Effector memory CD4-positive, alpha-beta T cell (primary cell): ENCODE data around the gene PTPRT.

Experiments used
- DNase-seq, 3 donors: peaks; one replicate each; pipeline ENCODE4 v3.0.0-alpha.2; 2020
- H3K27ac ChIP-seq: 2 replicates; pipeline ENCODE4 v1.7.0; 2013; ENCODE audit warnings: mild to moderate bottlenecking, low read length, moderate library complexity; ENCODE audit not compliant: insufficient read depth, poor library complexity, severe bottlenecking
- H3K27me3 ChIP-seq: replicated peaks from 2 replicates; pipeline ENCODE4 v1.7.0; 2013; ENCODE audit warnings: mild to moderate bottlenecking, low read length; ENCODE audit not compliant: insufficient read depth, control insufficient read depth, poor library complexity, severe bottlenecking
- H3K36me3 ChIP-seq: 2 replicates; pipeline ENCODE4 v1.7.0; 2013; ENCODE audit warnings: mild to moderate bottlenecking, low read length, moderate library complexity; ENCODE audit not compliant: control insufficient read depth, insufficient read depth
- H3K4me1 ChIP-seq: 2 replicates; pipeline ENCODE4 v1.7.0; 2013; ENCODE audit warnings: low read length, mild to moderate bottlenecking; ENCODE audit not compliant: control insufficient read depth, insufficient read depth, poor library complexity, severe bottlenecking
- H3K4me3 ChIP-seq: 2 replicates; pipeline ENCODE4 v1.7.0; 2013; ENCODE audit warnings: low read length, low read depth, mild to moderate bottlenecking; ENCODE audit not compliant: insufficient read depth, poor library complexity, severe bottlenecking
- H3K9me3 ChIP-seq: 2 replicates; pipeline ENCODE4 v1.7.0; 2013; ENCODE audit warnings: mild to moderate bottlenecking, low read length, moderate library complexity; ENCODE audit not compliant: control insufficient read depth

PTPRT gene

DNA sequence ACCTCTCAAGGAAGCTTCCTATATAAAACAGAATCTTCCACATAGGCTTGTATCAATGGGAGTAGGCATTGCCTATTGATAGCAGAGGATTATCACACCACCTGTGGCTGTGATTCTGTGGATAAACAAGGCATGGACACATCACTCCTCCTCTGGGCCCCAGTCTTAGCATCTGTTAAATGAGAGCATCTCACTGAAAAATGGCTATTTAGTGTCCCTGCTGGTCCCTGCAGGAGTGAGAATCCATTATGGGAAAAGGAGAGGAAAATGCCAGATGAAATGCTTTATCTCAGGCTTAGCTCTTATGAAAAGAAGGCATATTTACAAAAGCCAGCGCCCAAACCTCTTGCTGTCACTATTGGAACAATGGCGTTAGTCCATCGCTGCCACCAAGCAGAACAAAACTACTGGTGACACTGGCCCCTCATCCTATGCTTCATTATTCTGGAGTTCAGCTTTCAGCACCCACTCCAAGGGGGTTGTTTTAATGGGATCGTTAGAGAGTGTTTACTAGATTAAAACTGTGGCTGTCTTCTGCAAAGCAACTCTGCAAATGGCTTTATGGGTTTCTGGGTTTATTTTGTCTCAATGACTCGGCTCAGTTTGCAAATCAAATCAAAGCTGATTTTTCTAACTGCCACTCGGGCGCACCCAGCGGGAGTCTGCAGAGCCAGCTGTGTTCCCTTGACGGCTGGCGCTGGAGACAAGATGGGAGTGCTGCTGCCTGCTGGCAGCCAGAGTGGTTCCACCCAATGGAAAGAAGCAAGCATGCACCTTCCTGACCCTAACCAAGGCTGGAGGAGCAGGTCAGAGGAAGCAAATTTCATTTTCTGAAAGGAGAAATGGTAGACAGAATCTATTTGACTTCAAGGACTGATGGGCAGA lies 912.7 kb downstream of the PTPRT start:
- DNase-seq, result no peak
- Histone ChIP-seq H3K4me3 (no peak overlapping the region), H3K27ac (no peak overlapping the region), H3K27me3 (no peaks in the 10 kb centered on the region), H3K9me3 (no peaks in the 10 kb centered on the region), H3K36me3 (no peaks in the 10 kb centered on the region), H3K4me1 (no peaks in the 10 kb centered on the region)

DNA sequence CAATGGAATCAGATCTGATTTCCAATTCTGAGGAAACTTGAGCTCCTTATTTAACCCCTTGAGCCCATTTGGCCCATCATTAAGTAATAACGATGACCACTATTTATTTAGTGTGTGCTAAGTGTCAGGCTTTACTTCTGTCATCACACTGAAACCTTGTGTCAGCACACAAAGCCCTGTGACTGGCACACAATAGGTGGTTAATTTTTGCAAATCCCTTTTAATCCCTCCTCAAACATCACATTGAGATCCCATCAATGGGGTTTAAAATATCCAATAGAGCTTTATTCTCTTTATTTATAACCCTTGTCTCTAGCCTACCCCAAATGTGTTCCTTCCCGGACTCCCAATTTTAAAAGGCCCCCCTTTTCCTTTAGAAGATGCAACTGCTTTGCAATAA lies 914.7 kb downstream of the PTPRT start:
- Histone ChIP-seq H3K4me3 (no peak overlapping the region), H3K4me1 (no peaks in the 10 kb centered on the region), H3K36me3 (no peaks in the 10 kb centered on the region), H3K27me3 (no peaks in the 10 kb centered on the region), H3K27ac (no peak overlapping the region), H3K9me3 (no peaks in the 10 kb centered on the region)
- DNase-seq, result no peak

DNA sequence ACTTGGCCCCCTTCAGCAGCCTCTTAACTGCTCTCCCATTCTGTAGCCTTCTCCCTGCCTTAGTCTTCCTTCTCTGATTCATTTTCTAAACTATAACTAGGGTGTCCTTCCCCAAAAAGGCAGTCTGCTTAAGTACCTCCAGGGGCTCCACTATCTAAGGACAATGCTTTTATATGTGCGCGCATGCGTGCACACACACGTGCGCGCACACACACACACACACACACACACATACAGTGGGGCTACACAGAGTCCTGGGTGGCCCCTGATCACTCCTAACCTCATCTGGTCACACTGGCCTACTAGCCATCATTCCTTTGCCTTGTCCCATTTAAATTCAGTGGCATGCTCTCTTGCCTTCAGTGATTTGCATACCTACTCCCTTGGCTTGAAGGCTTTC lies 917.2 kb downstream of the PTPRT start:
- no peak for DNase-seq
- Histone ChIP-seq H3K4me3 (no peak overlapping the region), H3K36me3 (no peaks in the 10 kb centered on the region), H3K27me3 (no peaks in the 10 kb centered on the region), H3K9me3 (no peaks in the 10 kb centered on the region), H3K27ac (no peak overlapping the region), H3K4me1 (no peaks in the 10 kb centered on the region)

DNA sequence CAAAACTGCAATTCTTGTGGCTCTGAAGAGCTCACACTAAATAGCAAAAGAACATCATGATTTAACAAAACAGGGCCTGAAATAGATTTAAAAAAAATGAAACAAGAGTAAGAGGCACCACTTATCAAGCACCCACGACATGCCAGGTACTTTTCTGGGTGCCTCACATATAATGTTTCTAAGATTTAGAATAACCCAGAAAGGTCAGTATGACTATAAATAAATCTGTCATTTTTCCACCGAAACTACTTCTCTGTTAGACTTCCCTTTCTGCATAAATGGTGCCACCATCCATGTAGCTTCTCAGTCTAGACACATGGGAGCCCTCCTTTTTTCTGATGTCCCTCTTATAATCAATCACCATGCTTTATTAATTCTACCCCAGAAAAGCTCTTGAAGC lies 919.2 kb downstream of the PTPRT start:
- Histone ChIP-seq H3K4me1 (no peaks in the 10 kb centered on the region), H3K4me3 (no peak overlapping the region), H3K9me3 (no peaks in the 10 kb centered on the region), H3K36me3 (no peaks in the 10 kb centered on the region), H3K27ac (no peak overlapping the region), H3K27me3 (no peaks in the 10 kb centered on the region)
- DNase-seq, result no peak

DNA sequence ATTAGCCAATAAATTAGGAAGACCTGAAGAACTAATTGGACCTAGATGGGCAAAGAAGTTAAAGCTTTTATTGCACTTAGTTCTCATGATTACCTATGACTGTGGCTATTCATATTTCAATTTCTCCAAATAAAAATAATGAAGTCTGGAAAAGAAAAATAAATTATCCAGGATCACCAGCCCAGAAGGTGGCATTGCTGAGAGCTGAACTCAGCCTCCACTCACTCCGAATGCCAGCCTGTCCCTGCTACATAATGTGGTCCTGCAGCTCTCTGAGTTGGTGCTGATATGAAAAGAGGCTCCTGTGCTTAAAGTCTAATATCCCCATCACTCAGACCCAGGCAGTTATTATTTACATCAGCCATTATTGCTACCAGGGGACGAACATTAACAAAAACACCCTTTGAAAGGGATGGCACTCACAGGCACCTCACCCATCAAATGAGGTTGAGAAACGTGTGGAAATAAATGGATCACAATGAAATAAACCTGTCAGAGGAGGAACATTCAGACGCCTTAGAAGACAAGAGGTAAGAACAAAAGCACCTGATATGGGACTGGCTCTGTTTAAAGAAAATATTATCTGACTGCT lies 921.8 kb downstream of the PTPRT start:
- Histone ChIP-seq H3K9me3 (no peaks in the 10 kb centered on the region), H3K27ac (no peak overlapping the region), H3K36me3 (no peaks in the 10 kb centered on the region), H3K27me3 (no peaks in the 10 kb centered on the region), H3K4me1 (no peaks in the 10 kb centered on the region), H3K4me3 (no peak overlapping the region)
- DNase-seq, result no peak

DNA sequence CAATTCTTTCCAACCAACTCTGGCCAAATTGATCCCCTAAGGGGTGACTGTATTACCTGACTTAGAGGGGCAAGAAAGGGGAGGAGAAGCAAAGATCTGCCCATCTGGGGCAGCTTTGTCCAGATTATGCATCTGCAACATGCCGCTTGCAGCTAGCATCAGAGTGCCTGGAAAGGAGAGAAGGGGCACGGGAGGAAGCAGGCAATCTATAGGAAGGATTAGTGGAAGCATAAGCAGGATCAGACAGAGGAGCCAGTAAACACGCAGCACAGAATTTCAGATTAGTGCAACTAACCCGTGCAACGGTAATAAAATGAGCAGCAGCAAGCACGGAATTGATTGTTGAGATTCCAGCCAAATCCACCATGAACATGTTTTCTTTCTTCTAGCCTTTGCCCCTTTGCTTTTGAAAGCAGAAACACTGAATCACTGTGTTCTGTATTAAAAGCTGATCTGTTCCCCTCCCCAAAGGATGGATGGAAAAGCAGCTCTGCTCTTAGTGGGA lies 927.9 kb downstream of the PTPRT start:
- no peak for DNase-seq
- Histone ChIP-seq H3K4me1 (no peaks in the 10 kb centered on the region), H3K27ac (no peak overlapping the region), H3K9me3 (no peaks in the 10 kb centered on the region), H3K36me3 (no peaks in the 10 kb centered on the region), H3K27me3 (no peaks in the 10 kb centered on the region), H3K4me3 (no peak overlapping the region)

DNA sequence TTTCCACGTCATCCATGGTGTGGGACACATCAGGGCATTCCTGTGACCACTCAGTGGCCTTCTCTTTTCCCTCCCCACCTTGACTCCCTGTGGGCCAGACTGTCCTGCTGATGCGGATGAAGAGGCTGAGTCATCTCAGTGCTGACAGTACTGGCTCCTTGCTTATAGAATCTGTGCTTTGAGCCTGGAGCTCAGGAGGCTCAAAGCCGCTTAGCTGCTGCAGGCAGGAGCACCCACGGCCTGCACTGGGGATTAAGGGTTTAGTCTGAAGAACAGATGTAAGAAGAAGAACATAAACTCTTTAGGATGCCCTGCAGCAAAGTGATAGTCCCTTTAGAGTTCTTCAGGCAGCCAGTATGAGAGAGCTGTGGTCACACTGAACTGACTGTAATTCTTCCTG lies 929.5 kb downstream of the PTPRT start:
- Histone ChIP-seq H3K9me3 (no peaks in the 10 kb centered on the region), H3K27me3 (no peaks in the 10 kb centered on the region), H3K36me3 (no peaks in the 10 kb centered on the region), H3K4me1 (no peaks in the 10 kb centered on the region), H3K27ac (no peak overlapping the region), H3K4me3 (no peak overlapping the region)
- no peak for DNase-seq

DNA sequence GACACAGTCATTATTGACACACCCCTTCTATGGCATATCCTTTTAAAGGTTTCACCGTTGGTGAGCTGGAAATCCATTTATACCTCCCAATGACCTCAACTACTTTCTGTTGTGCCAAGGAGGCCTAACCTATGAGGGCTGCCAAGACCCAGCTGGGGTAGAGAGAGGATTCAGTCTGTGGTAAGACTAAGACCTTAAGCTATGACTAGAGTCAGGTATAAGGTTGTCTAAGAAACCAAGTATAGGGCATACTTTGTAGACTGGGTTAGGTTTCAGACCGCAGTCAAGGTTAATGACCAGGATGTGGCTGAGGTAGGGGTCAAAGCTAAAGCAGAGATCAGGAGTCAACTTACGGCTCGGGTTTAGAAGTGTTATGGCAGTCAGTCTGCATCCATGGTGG lies 930.3 kb downstream of the PTPRT start:
- no peaks in the 10 kb centered on the region for H3K36me3 ChIP-seq
- no peaks in the 10 kb centered on the region for H3K27me3 ChIP-seq
- H3K4me3 ChIP-seq, result no peak overlapping the region
- DNase-seq, result no peak
- H3K27ac ChIP-seq, result no peak overlapping the region
- H3K9me3 ChIP-seq, result no peaks in the 10 kb centered on the region
- H3K4me1 ChIP-seq, result no peaks in the 10 kb centered on the region

DNA sequence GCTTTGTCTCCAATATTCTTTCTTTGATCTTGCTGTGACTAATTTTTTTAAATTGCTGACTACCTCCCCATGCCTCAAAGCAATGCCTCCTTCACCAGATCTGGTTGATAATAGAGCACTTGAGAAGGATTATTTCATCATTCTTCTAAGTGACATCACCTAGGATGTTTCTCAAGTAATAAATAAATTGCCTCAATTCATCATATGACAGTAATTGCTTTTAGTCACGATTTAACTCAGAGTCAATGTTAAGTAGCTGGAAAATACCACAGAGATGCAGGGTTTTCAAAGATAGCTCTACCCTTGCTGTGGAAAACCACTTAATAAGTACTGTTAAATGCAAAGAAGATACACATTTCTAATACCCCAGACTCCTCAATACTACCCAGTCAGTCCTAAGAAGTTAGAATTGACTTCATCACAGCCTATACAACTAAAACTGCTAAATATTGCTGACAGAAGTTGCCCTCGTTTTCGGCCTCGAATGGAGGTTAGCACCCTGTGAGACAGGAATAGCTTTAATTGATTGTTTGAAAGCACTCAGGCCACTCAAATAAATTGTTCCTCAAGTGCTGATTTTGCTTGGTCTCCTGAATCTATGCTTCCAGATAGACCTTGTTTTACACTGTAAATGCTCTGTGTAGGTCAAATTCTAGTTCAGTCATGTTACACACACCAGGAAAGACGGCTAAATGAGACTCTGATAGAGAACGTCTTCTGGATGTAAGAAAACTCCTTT lies 931.0 kb downstream of the PTPRT start:
- Histone ChIP-seq H3K27me3 (no peaks in the 10 kb centered on the region), H3K27ac (no peak overlapping the region), H3K36me3 (no peaks in the 10 kb centered on the region), H3K4me1 (no peaks in the 10 kb centered on the region), H3K4me3 (no peak overlapping the region), H3K9me3 (no peaks in the 10 kb centered on the region)
- no peak for DNase-seq

DNA sequence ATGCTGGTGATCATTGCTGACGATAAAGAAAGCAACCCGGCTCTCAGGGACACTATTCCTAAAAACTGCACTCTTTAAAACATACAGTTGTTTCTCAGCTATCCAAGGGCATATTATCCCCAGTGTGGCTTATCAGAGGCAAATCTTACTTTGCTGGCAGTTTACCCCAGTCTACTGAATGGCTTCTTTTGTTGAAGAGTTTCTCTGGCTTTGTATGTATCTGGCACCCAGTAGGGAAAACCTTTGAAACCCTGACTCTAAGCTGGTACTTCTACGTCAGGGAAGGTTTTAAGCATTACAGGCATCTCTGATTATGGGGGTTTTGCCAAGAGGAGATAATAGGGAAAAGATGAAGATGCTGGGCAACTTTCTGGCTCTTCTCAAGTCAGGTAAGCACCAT lies 933.9 kb downstream of the PTPRT start:
- no peak for DNase-seq
- Histone ChIP-seq H3K27me3 (no peaks in the 10 kb centered on the region), H3K9me3 (no peaks in the 10 kb centered on the region), H3K4me3 (no peak overlapping the region), H3K36me3 (no peaks in the 10 kb centered on the region), H3K4me1 (no peaks in the 10 kb centered on the region), H3K27ac (no peak overlapping the region)
